ENCODE data around the gene LIPA.

DNA sequence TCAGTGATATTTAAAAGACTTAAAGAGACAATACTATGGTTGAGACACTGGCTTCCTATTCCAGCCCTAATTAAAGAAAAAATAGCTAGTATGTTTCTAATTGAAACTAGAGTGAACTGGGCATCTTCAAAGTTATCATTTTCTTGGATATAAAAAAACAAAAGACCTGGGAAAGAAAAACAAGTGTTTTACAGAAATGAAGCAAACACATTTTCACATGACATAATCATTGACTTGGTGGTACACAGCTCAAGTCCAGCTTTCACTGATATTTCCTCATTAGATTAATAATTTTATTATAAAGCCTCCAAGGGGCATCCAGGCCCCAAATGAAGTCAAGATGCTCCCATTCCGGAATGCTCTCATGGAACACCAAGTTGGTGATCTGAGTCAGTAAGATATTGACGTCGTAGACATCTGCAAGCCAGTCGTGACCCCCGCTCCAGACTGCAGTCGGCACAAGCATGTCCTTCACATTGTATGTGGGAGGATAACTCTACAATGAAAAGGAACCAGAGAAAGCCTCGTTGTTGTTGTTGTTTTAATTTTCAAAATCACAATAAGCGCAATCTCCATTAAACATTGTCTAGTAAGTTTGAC is 36.9 kb downstream of the LIPA start:
- TF ChIP-seq, protein P1, sequence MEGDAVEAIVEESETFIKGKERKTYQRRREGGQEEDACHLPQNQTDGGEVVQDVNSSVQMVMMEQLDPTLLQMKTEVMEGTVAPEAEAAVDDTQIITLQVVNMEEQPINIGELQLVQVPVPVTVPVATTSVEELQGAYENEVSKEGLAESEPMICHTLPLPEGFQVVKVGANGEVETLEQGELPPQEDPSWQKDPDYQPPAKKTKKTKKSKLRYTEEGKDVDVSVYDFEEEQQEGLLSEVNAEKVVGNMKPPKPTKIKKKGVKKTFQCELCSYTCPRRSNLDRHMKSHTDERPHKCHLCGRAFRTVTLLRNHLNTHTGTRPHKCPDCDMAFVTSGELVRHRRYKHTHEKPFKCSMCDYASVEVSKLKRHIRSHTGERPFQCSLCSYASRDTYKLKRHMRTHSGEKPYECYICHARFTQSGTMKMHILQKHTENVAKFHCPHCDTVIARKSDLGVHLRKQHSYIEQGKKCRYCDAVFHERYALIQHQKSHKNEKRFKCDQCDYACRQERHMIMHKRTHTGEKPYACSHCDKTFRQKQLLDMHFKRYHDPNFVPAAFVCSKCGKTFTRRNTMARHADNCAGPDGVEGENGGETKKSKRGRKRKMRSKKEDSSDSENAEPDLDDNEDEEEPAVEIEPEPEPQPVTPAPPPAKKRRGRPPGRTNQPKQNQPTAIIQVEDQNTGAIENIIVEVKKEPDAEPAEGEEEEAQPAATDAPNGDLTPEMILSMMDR (IDR thresholded peaks at IDR 0.05): no peak
- TF ChIP-seq POLR2A (IDR thresholded peaks at IDR 0.05): no peak
- no peak for TF ChIP-seq POLR2AphosphoS5 (IDR thresholded peaks at IDR 0.05; ENCODE audit: insufficient read depth in 1 of 2, low read depth in 1 of 2)

All from vagina (tissue), 2 donors.